Measurements from ENCODE around the gene CBX1. TPM values are rescaled to one million over a fixed set of nuclear protein-coding genes. Genes with fewer than 3 reads are reported as not detected.

CBX1 gene
- total RNA-seq, 1 experiment from 2014 or later, result 157 TPM

- no peaks in the 10 kb centered on the region for H3K27me3 ChIP-seq (ENCODE audit: control insufficient read depth, insufficient read depth, low read length)
- H3K27ac ChIP-seq (ENCODE audit: low read length), result no peak overlapping the region
- no peaks in the 10 kb centered on the region for H3K9me3 ChIP-seq (ENCODE audit: control insufficient read depth, insufficient read depth, low read depth, low read length)
- H3K36me3 ChIP-seq (ENCODE audit: control insufficient read depth, insufficient read depth, low read length), result no peaks in the 10 kb centered on the region
- in situ Hi-C loops (cut with HindIII; ENCODE audit: low pct_unique_long_range_greater_than_20kb, low sequenced_read_pairs) (no loop called here), intact Hi-C loops (cut with micrococcal nuclease; ENCODE audit: unreplicated experiment) (loop anchor here (2.0 kb wide), 1 partner anchor 105 kb away; no protein-coding TSS in a partner anchor)
- ChIA-PET CTCF (interaction anchor here (0.5 to 1.2 kb wide), 11 partner anchors 12 to 128 kb away, joined by 3 to 17 read pairs (median 5); no protein-coding TSS in a partner anchor), POLR2A (interaction anchor here (0.7 kb wide), 1 partner anchor 111 kb away, joined by 5 read pairs; no protein-coding TSS in a partner anchor)
- BruUV-seq (replicated peaks), result no TSS peak
- TF ChIP-seq CTCF (IDR thresholded peaks at IDR 0.05), result peak; percentile 89
- no peak for TF ChIP-seq TCF7L2 (IDR thresholded peaks at IDR 0.05; ENCODE audit: low read depth, low read length)
- H3K4me1 ChIP-seq (ENCODE audit: control insufficient read depth, insufficient read depth, low read length), result peaks cover 13% of the 10 kb centered on the region
- peak; percentile 53 for DNase-seq (ENCODE audit: low read depth, low spot score)
- H3K4me3 ChIP-seq (ENCODE audit: low read depth in 2 of 2, low read length in 2 of 2), result no peak overlapping the region
- peak; percentile 92 for ATAC-seq
Observed at GRCh38 chr17:48131216-48131824, 30.0 kb upstream of the CBX1 start.

- ChIA-PET POLR2A (no interaction called here), CTCF (interaction anchor here (0.9 kb wide), 1 partner anchor 105 kb away, joined by 3 read pairs; no protein-coding TSS in a partner anchor)
- in situ Hi-C loops (cut with HindIII; ENCODE audit: low pct_unique_long_range_greater_than_20kb, low sequenced_read_pairs), result no loop called here
- TF ChIP-seq REST (IDR thresholded peaks at IDR 0.05; ENCODE audit: insufficient read depth in 1 of 2, low read depth in 2 of 2, low read length in 1 of 2) (no peak), POLR2AphosphoS5 (IDR thresholded peaks at IDR 0.05; ENCODE audit: low read depth, low read length) (no peak), CTCF (IDR thresholded peaks at IDR 0.05) (no peak), SIN3A (IDR thresholded peaks at IDR 0.05; ENCODE audit: borderline replicate concordance, insufficient read depth, low read depth, low read length) (no peak), TCF7L2 (IDR thresholded peaks at IDR 0.05; ENCODE audit: low read depth, low read length) (no peak)
- intact Hi-C loops (cut with micrococcal nuclease; ENCODE audit: unreplicated experiment), result loop anchor here (2.0 to 5.0 kb wide), 2 partner anchors 48 to 103 kb away; no protein-coding TSS in a partner anchor
- DNase-seq (ENCODE audit: low read depth, low spot score) (no peak), ATAC-seq (no peak)
- no TSS peak for BruUV-seq (replicated peaks)
- H3K36me3 ChIP-seq (ENCODE audit: control insufficient read depth, insufficient read depth, low read length), result no peaks in the 10 kb centered on the region
- no peak overlapping the region for H3K27ac ChIP-seq (ENCODE audit: low read length)
- no peak overlapping the region for H3K4me3 ChIP-seq (ENCODE audit: low read depth in 2 of 2, low read length in 2 of 2)
- H3K4me1 ChIP-seq (ENCODE audit: control insufficient read depth, insufficient read depth, low read length), result peaks cover 13% of the 10 kb centered on the region
- no peaks in the 10 kb centered on the region for H3K9me3 ChIP-seq (ENCODE audit: control insufficient read depth, insufficient read depth, low read depth, low read length)
- H3K27me3 ChIP-seq (ENCODE audit: control insufficient read depth, insufficient read depth, low read length), result no peaks in the 10 kb centered on the region
Observed at GRCh38 chr17:48129981-48130380, 28.7 kb upstream of the CBX1 start.
